ENCODE measurements around the gene RHPN2.

Gene RHPN2

GRCh38 chr19:33089010-33089409, 24.3 kb upstream of the RHPN2 start:
- TF ChIP-seq CTCF (conservative IDR thresholded peaks at IDR 0.05; ENCODE audit: low read length): no peak
- TF ChIP-seq EZH2phosphoT487 (IDR thresholded peaks at IDR 0.05; ENCODE audit: borderline replicate concordance): no peak
- Histone ChIP-seq H3K27me3 (ENCODE audit: insufficient read depth, low read length, poor library complexity, severe bottlenecking) (no peaks in the 10 kb centered on the region), H3K9me3 (ENCODE audit: insufficient read depth, low read depth, low read length) (no peaks in the 10 kb centered on the region), H3K9me2 (replicated peaks; ENCODE audit: low read depth, low read length) (no peaks in the 10 kb centered on the region), H3K4me2 (ENCODE audit: low read depth, low read length, poor library complexity, severe bottlenecking) (no peak overlapping the region), H2AFZ (ENCODE audit: low read length) (no peak overlapping the region), H3K36me3 (ENCODE audit: insufficient read depth, low read length) (peaks cover 10% of the 10 kb centered on the region; the same call in 1 of the 2 replicates), H3K79me2 (ENCODE audit: insufficient read depth, low read length) (no peaks in the 10 kb centered on the region), H4K20me1 (ENCODE audit: insufficient read depth, low read length, poor library complexity, severe bottlenecking) (no peaks in the 10 kb centered on the region), H3K4me1 (ENCODE audit: insufficient read depth, low read length, poor library complexity, severe bottlenecking) (no peaks in the 10 kb centered on the region), H3K9ac (ENCODE audit: low read depth, low read length, poor library complexity, severe bottlenecking) (no peak overlapping the region), H3K4me3 (ENCODE audit: low read length, poor library complexity, severe bottlenecking) (no peak overlapping the region), H3F3A (ENCODE audit: low read depth) (no peaks in the 10 kb centered on the region)

GRCh38 chr19:33086955-33087354, 22.3 kb upstream of the RHPN2 start:
- Histone ChIP-seq H3K27me3 (ENCODE audit: insufficient read depth, low read length, poor library complexity, severe bottlenecking) (no peaks in the 10 kb centered on the region), H3K4me2 (ENCODE audit: low read depth, low read length, poor library complexity, severe bottlenecking) (no peak overlapping the region)
- TF ChIP-seq CTCF (conservative IDR thresholded peaks at IDR 0.05; ENCODE audit: low read length) (no peak), EZH2phosphoT487 (IDR thresholded peaks at IDR 0.05; ENCODE audit: borderline replicate concordance) (no peak)

GRCh38 chr19:33085570-33086128, 21.0 kb upstream of the RHPN2 start:
- peaks cover 17% of the 10 kb centered on the region for H3K79me2 ChIP-seq (ENCODE audit: insufficient read depth, low read length)
- H3K27me3 ChIP-seq (ENCODE audit: insufficient read depth, low read length, poor library complexity, severe bottlenecking): no peaks in the 10 kb centered on the region
- H4K20me1 ChIP-seq (ENCODE audit: insufficient read depth, low read length, poor library complexity, severe bottlenecking): no peaks in the 10 kb centered on the region
- no peaks in the 10 kb centered on the region for H3F3A ChIP-seq (ENCODE audit: low read depth)
- no peaks in the 10 kb centered on the region for H3K36me3 ChIP-seq (ENCODE audit: insufficient read depth, low read length)
- no peaks in the 10 kb centered on the region for H3K9me2 ChIP-seq (replicated peaks; ENCODE audit: low read depth, low read length)
- H3K4me3 ChIP-seq (ENCODE audit: low read length, poor library complexity, severe bottlenecking): no peak overlapping the region
- no peak overlapping the region for H2AFZ ChIP-seq (ENCODE audit: low read length)
- H3K4me2 ChIP-seq (ENCODE audit: low read depth, low read length, poor library complexity, severe bottlenecking): no peak overlapping the region
- H3K4me1 ChIP-seq (ENCODE audit: insufficient read depth, low read length, poor library complexity, severe bottlenecking): peaks cover 11% of the 10 kb centered on the region
- H3K9ac ChIP-seq (ENCODE audit: low read depth, low read length, poor library complexity, severe bottlenecking): no peak overlapping the region
- no peaks in the 10 kb centered on the region for H3K9me3 ChIP-seq (ENCODE audit: insufficient read depth, low read depth, low read length)
- TF ChIP-seq EZH2phosphoT487 (IDR thresholded peaks at IDR 0.05; ENCODE audit: borderline replicate concordance) (no peak), CTCF (conservative IDR thresholded peaks at IDR 0.05; ENCODE audit: low read length) (no peak)

More at GRCh38 chr19:33086955-33087354, 22.3 kb upstream of the RHPN2 start:
- no peak overlapping the region for H3K4me3 ChIP-seq (ENCODE audit: low read length, poor library complexity, severe bottlenecking)
- H3K4me1 ChIP-seq (ENCODE audit: insufficient read depth, low read length, poor library complexity, severe bottlenecking): peaks cover 8% of the 10 kb centered on the region
- H2AFZ ChIP-seq (ENCODE audit: low read length): no peak overlapping the region
- H3K9ac ChIP-seq (ENCODE audit: low read depth, low read length, poor library complexity, severe bottlenecking): no peak overlapping the region
- no peaks in the 10 kb centered on the region for H3F3A ChIP-seq (ENCODE audit: low read depth)
- H3K9me2 ChIP-seq (replicated peaks; ENCODE audit: low read depth, low read length): no peaks in the 10 kb centered on the region
- H3K79me2 ChIP-seq (ENCODE audit: insufficient read depth, low read length): peaks cover 8% of the 10 kb centered on the region
- no peaks in the 10 kb centered on the region for H4K20me1 ChIP-seq (ENCODE audit: insufficient read depth, low read length, poor library complexity, severe bottlenecking)
- H3K36me3 ChIP-seq (ENCODE audit: insufficient read depth, low read length): no peaks in the 10 kb centered on the region
- H3K9me3 ChIP-seq (ENCODE audit: insufficient read depth, low read depth, low read length): no peaks in the 10 kb centered on the region

All from Loucy (cell line).